Measurements from ENCODE around the gene ESRRA.

The ESRRA gene

GRCh38 chr11:64305075-64305690, at the start of gene ESRRA:
Gene ESRRA (plus strand): TSS chr11:64305524. CDS start chr11:64307180, 1,656 bp downstream.
- DNase-seq (ENCODE audit: low read depth in 2 of 2), result peak; percentile 99 to 100

- DNase-seq (ENCODE audit: low read depth in 2 of 2), result no peak
These were observed 49.0 kb upstream of the ESRRA start for GRCh38 chr11:64256300-64256699.

- no peak for DNase-seq (ENCODE audit: low read depth in 2 of 2)
These were observed 47.0 kb upstream of the ESRRA start for GRCh38 chr11:64258356-64258755.

- DNase-seq (ENCODE audit: low read depth in 2 of 2), result no peak
These were observed 46.3 kb upstream of the ESRRA start for GRCh38 chr11:64258946-64259532.

GRCh38 chr11:64259533-64260067, 45.7 kb upstream of the ESRRA start:
- DNase-seq (ENCODE audit: low read depth in 2 of 2), result no peak

GRCh38 chr11:64260147-64260708, 45.1 kb upstream of the ESRRA start:
- DNase-seq (ENCODE audit: low read depth in 2 of 2), result no peak

GRCh38 chr11:64261556-64262080, 43.7 kb upstream of the ESRRA start:
- no peak for DNase-seq (ENCODE audit: low read depth in 2 of 2)

GRCh38 chr11:64262271-64263002, 42.9 kb upstream of the ESRRA start:
- DNase-seq (ENCODE audit: low read depth in 2 of 2), result no peak

- no peak for DNase-seq (ENCODE audit: low read depth in 2 of 2)
These were observed 42.0 kb upstream of the ESRRA start for GRCh38 chr11:64263021-64263946.

GRCh38 chr11:64263947-64264317, 41.4 kb upstream of the ESRRA start:
- no peak for DNase-seq (ENCODE audit: low read depth in 2 of 2)

- no peak for DNase-seq (ENCODE audit: low read depth in 2 of 2)
These were observed 40.9 kb upstream of the ESRRA start for GRCh38 chr11:64264371-64264852.

- no peak for DNase-seq (ENCODE audit: low read depth in 2 of 2)
These were observed 39.9 kb upstream of the ESRRA start for GRCh38 chr11:64265176-64266160.

GRCh38 chr11:64266339-64266738, 39.0 kb upstream of the ESRRA start:
- no peak for DNase-seq (ENCODE audit: low read depth in 2 of 2)

- no peak for DNase-seq (ENCODE audit: low read depth in 2 of 2)
These were observed 37.9 kb upstream of the ESRRA start for GRCh38 chr11:64267207-64267945.

- no peak for DNase-seq (ENCODE audit: low read depth in 2 of 2)
These were observed 37.1 kb upstream of the ESRRA start for GRCh38 chr11:64268025-64268892.

- DNase-seq (ENCODE audit: low read depth in 2 of 2), result peak; percentile 23 to 54
These were observed 36.3 kb upstream of the ESRRA start for GRCh38 chr11:64268893-64269539.

GRCh38 chr11:64269540-64270220, 35.6 kb upstream of the ESRRA start:
- DNase-seq (ENCODE audit: low read depth in 2 of 2), result peak; percentile 97 to 98

All from stimulated activated CD4-positive, alpha-beta T cell treated with anti-CD3 and anti-CD28 coated beads, Interleukin-12 subunit alpha, Interleukin-12 subunit beta, amount 100 ng/mL, for 24 hours (primary cell).